Lower lobe of right lung (tissue), 2 donors: Measurements from ENCODE around the gene MRPS9. TPM values are rescaled to one million over a fixed set of nuclear protein-coding genes. Genes with fewer than 3 reads are reported as not detected.

Experiments used
- ATAC-seq, 2 donors: fragments of 200-7000 bp; cut with Tn5 transposase; one replicate each; pipeline ENCODE4 v1.9.1; 2020 to 2022; ENCODE audit warnings: mild to moderate bottlenecking in 2 of 2, moderate library complexity in 2 of 2
- DNase-seq: peaks from one replicate; pipeline ENCODE4 v3.0.0-alpha.2; 2020
- H3K27ac ChIP-seq: fragments of 200-600 bp; one replicate; pipeline ENCODE4 v1.8.0; 2022
- H3K27me3 ChIP-seq: fragments of 200-600 bp; one replicate; pipeline ENCODE4 v1.8.0; 2022; ENCODE audit warnings: low read depth
- H3K36me3 ChIP-seq: fragments of 200-600 bp; one replicate; pipeline ENCODE4 v1.8.0; 2022; ENCODE audit warnings: mild to moderate bottlenecking
- H3K4me1 ChIP-seq: fragments of 200-600 bp; one replicate; pipeline ENCODE4 v1.8.0; 2022
- H3K4me3 ChIP-seq: fragments of 200-600 bp; one replicate; pipeline ENCODE4 v1.8.0; 2022; ENCODE audit warnings: mild to moderate bottlenecking
- H3K9me3 ChIP-seq: fragments of 200-600 bp; one replicate; pipeline ENCODE4 v1.8.0; 2022
- intact Hi-C: fragments of 100-400 bp; cut with DNase I; formaldehyde crosslinking; loops from one replicate; pipeline ENCODE4 v1.11.0; 2022
- total RNA-seq: library from RNA; stranded (reverse); fragmentation: NEBNext Ultra II Directional; extraction: Animal tissue kit (Norgen Biotek cat#: 25700); gene quantifications from one replicate; pipeline ENCODE4 v1.2.1, GENCODE V29; 2021
- TF ChIP-seq, protein P1 (sequence below): fragments of 200-600 bp; IDR thresholded peaks from one replicate; pipeline ENCODE4 v1.8.0; 2022; ENCODE audit warnings: antibody characterized with exemption, mild to moderate bottlenecking
- donor health status: DM: no; HTN: yes; CAD: no; lungs with severe emphysema.

Gene MRPS9
- total RNA-seq, 1 donor from 2014 or later = 15.1 TPM

DNA sequence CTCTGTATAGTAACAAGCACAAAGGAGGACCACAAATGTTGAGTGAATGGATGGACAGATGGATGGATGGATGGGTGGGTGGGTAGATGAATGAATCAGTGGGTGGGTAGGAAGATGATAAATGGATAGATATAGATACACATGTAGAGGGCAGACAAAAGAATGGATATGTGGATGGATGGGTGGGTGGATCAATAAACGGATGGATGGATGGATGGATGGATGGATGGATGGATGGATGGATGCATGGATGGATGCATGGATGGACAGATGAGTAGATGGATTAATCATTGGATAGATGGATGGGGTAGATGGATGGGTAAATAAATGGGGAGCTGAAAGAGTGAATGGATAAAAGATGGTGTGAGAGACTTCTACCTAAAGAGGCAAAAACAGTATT is 111.4 kb downstream of the MRPS9 start:
- no peaks in the 10 kb centered on the region for H3K4me1 ChIP-seq
- ATAC-seq (no peak), DNase-seq (no peak)
- TF ChIP-seq, protein P1, sequence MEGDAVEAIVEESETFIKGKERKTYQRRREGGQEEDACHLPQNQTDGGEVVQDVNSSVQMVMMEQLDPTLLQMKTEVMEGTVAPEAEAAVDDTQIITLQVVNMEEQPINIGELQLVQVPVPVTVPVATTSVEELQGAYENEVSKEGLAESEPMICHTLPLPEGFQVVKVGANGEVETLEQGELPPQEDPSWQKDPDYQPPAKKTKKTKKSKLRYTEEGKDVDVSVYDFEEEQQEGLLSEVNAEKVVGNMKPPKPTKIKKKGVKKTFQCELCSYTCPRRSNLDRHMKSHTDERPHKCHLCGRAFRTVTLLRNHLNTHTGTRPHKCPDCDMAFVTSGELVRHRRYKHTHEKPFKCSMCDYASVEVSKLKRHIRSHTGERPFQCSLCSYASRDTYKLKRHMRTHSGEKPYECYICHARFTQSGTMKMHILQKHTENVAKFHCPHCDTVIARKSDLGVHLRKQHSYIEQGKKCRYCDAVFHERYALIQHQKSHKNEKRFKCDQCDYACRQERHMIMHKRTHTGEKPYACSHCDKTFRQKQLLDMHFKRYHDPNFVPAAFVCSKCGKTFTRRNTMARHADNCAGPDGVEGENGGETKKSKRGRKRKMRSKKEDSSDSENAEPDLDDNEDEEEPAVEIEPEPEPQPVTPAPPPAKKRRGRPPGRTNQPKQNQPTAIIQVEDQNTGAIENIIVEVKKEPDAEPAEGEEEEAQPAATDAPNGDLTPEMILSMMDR = no peak
- H3K27ac ChIP-seq = no peak overlapping the region
- H3K4me3 ChIP-seq = no peak overlapping the region
- H3K9me3 ChIP-seq = no peaks in the 10 kb centered on the region
- no peaks in the 10 kb centered on the region for H3K36me3 ChIP-seq
- intact Hi-C loops = no loop called here
- H3K27me3 ChIP-seq = peaks cover 26% of the 10 kb centered on the region

Other genes with a start within 250 kb of the MRPS9 start
- gene POU3F3, start 184.0 kb upstream of the MRPS9 start, total RNA-seq = not detected
- not detected for gene GPR45, start 203.7 kb downstream of the MRPS9 start, total RNA-seq